Thoracic aorta (tissue), 2 donors: ENCODE measurements around the gene KRTAP9-2. TPM values are rescaled to one million over a fixed set of nuclear protein-coding genes. Genes with fewer than 3 reads are reported as not detected.
"Not testable (repeated sequence)": the region's sequence is repeated elsewhere in the genome, so short reads cannot be mapped to it uniquely, and the experiment has no call there.

Source experiments
- ATAC-seq: fragments of 150-250 bp; one replicate; pipeline ENCODE4 v1.8.0; 2017; ENCODE audit warnings: low read depth; ENCODE audit not compliant: insufficient number of reproducible peaks, low FRiP score
- DNase-seq: peaks from one replicate; pipeline ENCODE4 v3.0.0-alpha.2; 2020; ENCODE audit warnings: low spot score
- H3K27ac ChIP-seq, 2 donors: fragments of 200-600 bp; sonication (generic); 1 replicate in 1 of 2; 2 replicates in 1 of 2; pipeline ENCODE4 v1.5.1; 2016; ENCODE audit warnings: mild to moderate bottlenecking in 2 of 2, moderate library complexity in 2 of 2
- H3K27me3 ChIP-seq: fragments of 200-600 bp; sonication (generic); replicated peaks from 2 replicates; pipeline ENCODE4 v1.6.0; 2016; ENCODE audit warnings: mild to moderate bottlenecking; ENCODE audit not compliant: insufficient read depth
- H3K36me3 ChIP-seq: fragments of 200-600 bp; sonication (generic); one replicate; pipeline ENCODE4 v1.5.1; 2016
- H3K4me1 ChIP-seq, 2 donors: fragments of 200-600 bp; sonication (generic); 1 replicate in 1 of 2; 2 replicates in 1 of 2; pipeline versions ENCODE4 v1.5.1 to v1.6.0; 2016; ENCODE audit warnings: low read depth in 2 of 2, mild to moderate bottlenecking in 1 of 2; ENCODE audit not compliant: control insufficient read depth in 1 of 2
- H3K4me3 ChIP-seq: fragments of 200-600 bp; sonication (generic); 2 replicates; pipeline ENCODE4 v1.5.1; 2016; ENCODE audit warnings: mild to moderate bottlenecking
- H3K9me3 ChIP-seq: fragments of 200-600 bp; sonication (generic); 2 replicates; pipeline ENCODE4 v1.5.1; 2016
- total RNA-seq, 2 donors: library from RNA; depleted of rRNA; stranded (reverse); fragments of >200 nt; gene quantifications; one replicate each; pipeline versions ENCODE4 v1.1.0 to v1.2.3, GENCODE V29; 2016
- TF ChIP-seq, protein P1 (sequence below): fragments of 200-600 bp; sonication (generic); IDR thresholded peaks from one replicate; pipeline ENCODE4 v1.5.1; 2019; ENCODE audit warnings: antibody characterized with exemption

KRTAP9-2 gene
- total RNA-seq, 2 donors from 2014 or later, result not detected

DNA sequence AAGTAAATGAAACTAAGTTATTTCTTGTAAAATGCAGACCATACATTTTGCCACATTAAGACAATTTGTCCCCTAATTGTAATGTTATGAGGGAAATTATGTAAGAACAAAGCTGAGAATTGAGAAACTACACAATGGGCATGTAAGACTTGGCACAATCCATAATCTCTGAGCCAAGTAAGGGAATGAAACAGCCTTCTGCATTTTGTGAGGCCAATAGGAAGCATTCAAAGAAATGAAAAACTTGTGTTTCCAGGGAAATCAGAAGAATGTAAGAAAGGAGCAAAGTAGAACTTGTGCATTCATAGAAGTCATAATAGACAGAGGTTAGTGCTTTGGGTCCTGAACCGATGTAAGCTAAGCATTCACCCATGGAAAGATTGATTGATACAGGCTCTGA is 24.8 kb downstream of the KRTAP9-2 start:
- Histone ChIP-seq H3K4me1 (no peaks in the 10 kb centered on the region), H3K36me3 (no peaks in the 10 kb centered on the region), H3K9me3 (no peaks in the 10 kb centered on the region), H3K27ac (no peak overlapping the region), H3K27me3 (no peaks in the 10 kb centered on the region), H3K4me3 (no peak overlapping the region)
- DNase-seq (no peak), ATAC-seq (no peak)
- TF ChIP-seq, protein P1, sequence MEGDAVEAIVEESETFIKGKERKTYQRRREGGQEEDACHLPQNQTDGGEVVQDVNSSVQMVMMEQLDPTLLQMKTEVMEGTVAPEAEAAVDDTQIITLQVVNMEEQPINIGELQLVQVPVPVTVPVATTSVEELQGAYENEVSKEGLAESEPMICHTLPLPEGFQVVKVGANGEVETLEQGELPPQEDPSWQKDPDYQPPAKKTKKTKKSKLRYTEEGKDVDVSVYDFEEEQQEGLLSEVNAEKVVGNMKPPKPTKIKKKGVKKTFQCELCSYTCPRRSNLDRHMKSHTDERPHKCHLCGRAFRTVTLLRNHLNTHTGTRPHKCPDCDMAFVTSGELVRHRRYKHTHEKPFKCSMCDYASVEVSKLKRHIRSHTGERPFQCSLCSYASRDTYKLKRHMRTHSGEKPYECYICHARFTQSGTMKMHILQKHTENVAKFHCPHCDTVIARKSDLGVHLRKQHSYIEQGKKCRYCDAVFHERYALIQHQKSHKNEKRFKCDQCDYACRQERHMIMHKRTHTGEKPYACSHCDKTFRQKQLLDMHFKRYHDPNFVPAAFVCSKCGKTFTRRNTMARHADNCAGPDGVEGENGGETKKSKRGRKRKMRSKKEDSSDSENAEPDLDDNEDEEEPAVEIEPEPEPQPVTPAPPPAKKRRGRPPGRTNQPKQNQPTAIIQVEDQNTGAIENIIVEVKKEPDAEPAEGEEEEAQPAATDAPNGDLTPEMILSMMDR, result no peak

DNA sequence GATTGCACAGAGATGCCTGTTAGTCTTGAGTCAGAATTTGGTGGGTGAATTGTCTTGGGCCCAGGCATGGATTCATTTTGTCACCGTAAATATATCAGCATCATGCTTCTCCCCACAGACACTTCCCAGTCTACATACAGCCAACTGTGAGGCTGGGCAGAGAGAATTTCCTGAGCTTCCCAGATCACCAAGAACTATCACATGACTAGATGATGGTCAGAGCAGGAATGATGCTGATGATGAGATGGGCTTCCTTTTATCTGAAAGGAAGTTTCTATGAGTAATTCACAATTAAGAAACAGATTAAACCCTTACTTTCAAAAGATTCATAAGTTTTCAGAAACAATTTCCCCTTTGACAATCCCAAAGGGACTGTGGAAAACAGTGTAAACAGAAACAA is 28.4 kb downstream of the KRTAP9-2 start:
- TF ChIP-seq, protein P1, result no peak
- Histone ChIP-seq H3K27ac (no peak overlapping the region), H3K36me3 (no peaks in the 10 kb centered on the region), H3K9me3 (no peaks in the 10 kb centered on the region), H3K27me3 (no peaks in the 10 kb centered on the region), H3K4me3 (no peak overlapping the region), H3K4me1 (no peaks in the 10 kb centered on the region)
- no peak for DNase-seq
- ATAC-seq, result no peak

DNA sequence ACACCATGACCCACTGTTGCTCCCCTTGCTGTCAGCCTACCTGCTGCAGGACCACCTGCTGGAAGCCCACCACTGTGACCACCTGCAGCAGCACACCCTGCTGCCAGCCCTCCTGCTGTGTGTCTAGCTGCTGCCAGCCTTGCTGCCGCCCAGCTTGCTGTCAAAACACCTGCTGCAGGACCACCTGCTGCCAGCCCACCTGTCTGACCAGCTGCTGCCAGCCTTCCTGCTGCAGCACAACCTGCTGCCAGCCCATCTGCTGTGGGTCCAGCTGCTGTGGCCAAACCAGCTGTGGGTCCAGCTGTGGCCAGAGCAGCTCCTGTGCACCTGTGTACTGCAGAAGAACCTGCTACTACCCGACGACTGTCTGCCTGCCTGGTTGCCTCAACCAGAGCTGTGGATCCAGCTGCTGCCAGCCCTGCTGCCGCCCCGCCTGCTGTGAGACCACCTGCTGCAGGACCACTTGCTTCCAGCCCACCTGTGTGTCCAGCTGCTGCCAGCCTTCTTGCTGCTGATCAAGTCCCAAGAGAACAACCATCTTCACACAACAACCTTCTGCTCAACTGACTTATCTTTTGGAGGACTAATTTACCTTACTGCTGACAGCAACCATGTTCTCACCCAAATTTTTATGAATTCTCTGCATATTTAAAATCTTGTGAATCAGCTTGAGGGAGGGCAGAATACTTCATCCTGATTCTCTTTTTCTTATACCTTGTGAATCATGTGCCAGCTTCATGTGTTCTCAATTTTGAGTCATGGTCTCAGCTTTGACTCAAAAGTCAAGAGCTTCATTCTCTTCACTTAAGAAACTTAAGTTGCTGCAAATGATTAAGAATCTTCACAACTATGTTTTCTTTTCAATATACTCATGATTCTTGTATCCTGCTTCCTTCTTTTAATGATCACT is 29.2 kb downstream of the KRTAP9-2 start, which contains the start of gene KRTAP9-9:
Gene KRTAP9-9, plus strand, starts transcription at position 4 of the 910 bp plus-strand sequence.
- H3K27ac ChIP-seq, H3K9me3 ChIP-seq, DNase-seq, ATAC-seq, H3K27me3 ChIP-seq, H3K36me3 ChIP-seq, H3K4me1 ChIP-seq, H3K4me3 ChIP-seq: not testable (repeated sequence)

DNA sequence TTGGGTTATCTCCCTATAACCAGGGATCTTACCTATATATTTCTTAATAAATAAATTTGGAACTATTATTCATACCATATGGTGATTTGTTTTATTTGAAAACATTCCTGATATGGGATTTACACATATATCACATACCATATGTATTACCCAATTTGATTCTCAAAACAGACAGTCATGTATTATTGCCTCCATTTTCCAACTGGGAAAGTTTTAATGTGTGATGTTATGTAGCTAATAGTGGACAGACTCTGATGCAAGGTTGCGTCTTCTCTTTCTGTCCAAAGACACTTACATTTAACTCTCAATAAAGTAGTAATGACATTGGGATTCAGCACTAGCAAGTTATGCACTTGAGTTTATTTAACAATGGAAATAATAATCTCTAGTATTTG is 29.8 kb downstream of the KRTAP9-2 start:
- DNase-seq (no peak), ATAC-seq (no peak)
- H3K27me3 ChIP-seq, result no peaks in the 10 kb centered on the region
- no peaks in the 10 kb centered on the region for H3K4me1 ChIP-seq
- H3K27ac ChIP-seq, result no peak overlapping the region
- TF ChIP-seq, protein P1, result no peak
- no peaks in the 10 kb centered on the region for H3K9me3 ChIP-seq
- H3K36me3 ChIP-seq, result no peaks in the 10 kb centered on the region
- H3K4me3 ChIP-seq, result no peak overlapping the region

DNA sequence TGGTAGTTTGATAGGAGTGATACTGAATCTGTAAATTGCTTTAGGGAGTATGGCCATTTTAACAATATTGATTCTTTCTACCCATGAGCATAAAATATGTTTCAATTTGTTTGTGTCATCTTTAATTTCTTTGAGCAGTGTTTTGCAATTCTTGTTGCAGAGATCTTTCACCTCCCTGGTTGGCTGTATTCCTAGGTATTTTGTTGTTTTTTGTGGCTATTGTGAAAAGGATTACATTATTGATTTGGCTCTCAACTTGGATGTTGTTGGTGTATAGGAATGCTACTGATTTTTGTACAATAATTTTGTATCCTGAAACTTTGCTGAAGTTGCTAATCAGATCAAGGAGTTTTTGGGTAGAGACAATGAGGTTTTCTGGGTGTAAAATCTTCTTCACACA is 32.0 kb downstream of the KRTAP9-2 start:
- H3K4me1 ChIP-seq, result no peaks in the 10 kb centered on the region
- H3K36me3 ChIP-seq, result no peaks in the 10 kb centered on the region
- no peaks in the 10 kb centered on the region for H3K9me3 ChIP-seq
- no peaks in the 10 kb centered on the region for H3K27me3 ChIP-seq
- H3K4me3 ChIP-seq, result no peak overlapping the region
- TF ChIP-seq, protein P1, result no peak
- DNase-seq (no peak), ATAC-seq (no peak)
- no peak overlapping the region for H3K27ac ChIP-seq
